HEK293T (cell line): Measurements from ENCODE around the gene CARTPT.

Experiments used
- CTCF ChIA-PET: fragments of 350-600 bp; formaldehyde crosslinking; extraction: SDS; loops from one replicate; lab custom pipeline; 2021; ENCODE audit warnings: antibody characterized with exemption, inconsistent platforms; lab: Yijun Ruan, JAX
- POLR2A ChIA-PET: fragments of 350-600 bp; formaldehyde crosslinking; extraction: SDS; loops from one replicate; lab custom pipeline; 2020; ENCODE audit warnings: antibody characterized with exemption, inconsistent platforms; lab: Yijun Ruan, JAX
- DNase-seq: peaks from one replicate; pipeline ENCODE4 v3.0.0; 2012; ENCODE audit warnings: mixed read lengths; ENCODE audit errors: extremely low spot score
- ARNT ChIP-seq: fragments of 450-650 bp; IDR thresholded peaks from 2 replicates; pipeline ENCODE4 v1.6.1; 2017; ENCODE audit warnings: mild to moderate bottlenecking
- BHLHE40 ChIP-seq: fragments of 450-650 bp; IDR thresholded peaks from 2 replicates; pipeline ENCODE4 v1.6.1; 2016; ENCODE audit warnings: mild to moderate bottlenecking, moderate library complexity, borderline replicate concordance
- CTBP1 ChIP-seq: fragments of 450-650 bp; IDR thresholded peaks from 2 replicates; pipeline ENCODE4 v1.6.1; 2016; ENCODE audit warnings: borderline replicate concordance
- ELF4 ChIP-seq: fragments of 450-650 bp; IDR thresholded peaks from 2 replicates; pipeline ENCODE4 v1.6.1; 2017; ENCODE audit warnings: antibody characterized with exemption
- FOXA1 ChIP-seq: fragments of 450-650 bp; IDR thresholded peaks from 2 replicates; pipeline ENCODE4 v1.6.1; 2016; ENCODE audit warnings: mild to moderate bottlenecking
- FOXK2 ChIP-seq: fragments of 450-650 bp; IDR thresholded peaks from 2 replicates; pipeline ENCODE4 v1.6.1; 2016; ENCODE audit warnings: mild to moderate bottlenecking
- FOXM1 ChIP-seq: fragments of 450-650 bp; IDR thresholded peaks from 2 replicates; pipeline ENCODE4 v1.6.1; 2017; ENCODE audit warnings: mild to moderate bottlenecking, borderline replicate concordance
- HDGF ChIP-seq: fragments of 450-650 bp; IDR thresholded peaks from 2 replicates; pipeline ENCODE4 v1.6.1; 2017; ENCODE audit warnings: antibody characterized with exemption, borderline replicate concordance
- L3MBTL2 ChIP-seq: fragments of 450-650 bp; conservative IDR thresholded peaks from 2 replicates; pipeline ENCODE4 v1.6.1; 2016; ENCODE audit warnings: mild to moderate bottlenecking
- LEF1 ChIP-seq: fragments of 450-650 bp; IDR thresholded peaks from 2 replicates; pipeline ENCODE4 v1.6.1; 2017; ENCODE audit warnings: mild to moderate bottlenecking, borderline replicate concordance
- NFRKB ChIP-seq: fragments of 450-650 bp; IDR thresholded peaks from 2 replicates; pipeline ENCODE4 v1.6.1; 2016; ENCODE audit warnings: mild to moderate bottlenecking, moderate library complexity
- SP1 ChIP-seq: fragments of 450-650 bp; IDR thresholded peaks from 2 replicates; pipeline ENCODE4 v1.6.1; 2017
- SUZ12 ChIP-seq: fragments of 450-650 bp; IDR thresholded peaks from 2 replicates; pipeline ENCODE4 v1.6.1; 2016; ENCODE audit warnings: mild to moderate bottlenecking
- TARDBP ChIP-seq: fragments of 450-650 bp; IDR thresholded peaks from 2 replicates; pipeline ENCODE4 v1.6.1; 2016
- ZNF384 ChIP-seq: fragments of 450-650 bp; IDR thresholded peaks from 2 replicates; pipeline ENCODE4 v1.6.1; 2016
- TF ChIP-seq, protein P1 (sequence below): fragments of 450-650 bp; IDR thresholded peaks from 2 replicates; pipeline ENCODE4 v1.6.1; 2016

Gene CARTPT

GRCh38 chr5:71719063-71719964 is at the start of gene CARTPT:
Gene CARTPT, plus strand, starts transcription at chr5:71719275. Its CDS starts 19 bp downstream, at chr5:71719294.
- ChIA-PET POLR2A (no interaction called here), CTCF (no interaction called here)
- no peak for DNase-seq
- TF ChIP-seq FOXA1 (no peak), FOXK2 (no peak), ARNT (no peak)

DNA sequence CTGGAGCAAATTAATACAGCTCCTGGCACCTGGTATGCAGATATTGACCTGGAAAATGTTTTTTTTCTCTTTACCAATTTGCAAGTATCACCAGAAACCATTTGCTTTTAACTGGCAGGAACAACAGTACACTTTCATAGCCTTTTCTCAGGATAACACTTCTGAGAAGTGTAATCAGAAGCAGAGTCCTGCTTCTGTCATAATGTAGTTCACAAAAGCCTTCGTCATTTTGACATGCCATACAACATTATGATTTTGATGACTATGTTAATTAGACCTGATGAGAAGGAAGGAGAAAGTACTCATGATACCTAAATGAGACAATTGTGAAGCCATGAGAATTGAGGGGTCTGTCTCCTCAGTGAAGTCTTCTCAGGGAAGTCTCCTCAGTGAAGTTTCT is 41.1 kb upstream of the CARTPT start:
- POLR2A ChIA-PET, result no interaction called here

DNA sequence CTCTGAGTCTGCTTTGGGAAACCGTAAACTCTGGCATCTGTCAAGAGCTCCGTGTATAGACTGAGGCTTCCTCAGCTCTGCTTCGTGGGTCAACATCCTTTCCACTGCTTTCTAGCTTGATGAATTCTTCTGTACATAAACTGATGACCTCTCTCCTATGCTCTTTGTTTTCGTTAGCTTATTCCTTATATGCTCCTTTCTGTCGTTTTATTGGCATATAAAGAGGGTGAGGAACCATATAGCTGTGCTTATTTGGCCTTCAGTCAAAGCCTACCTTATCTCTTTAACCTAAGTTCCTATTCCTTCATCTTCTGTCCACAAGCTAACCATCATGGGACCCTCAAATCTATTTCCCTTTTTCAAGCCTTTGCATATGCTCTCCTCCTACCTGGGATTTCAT is 39.4 kb upstream of the CARTPT start:
- POLR2A ChIA-PET, result interaction anchor here (0.8 to 0.9 kb wide), 2 partner anchors 15 to 20 kb away, joined by 3 to 4 read pairs; no protein-coding TSS in a partner anchor
- TF ChIP-seq CTBP1, result no peak
- TF ChIP-seq, protein P1, sequence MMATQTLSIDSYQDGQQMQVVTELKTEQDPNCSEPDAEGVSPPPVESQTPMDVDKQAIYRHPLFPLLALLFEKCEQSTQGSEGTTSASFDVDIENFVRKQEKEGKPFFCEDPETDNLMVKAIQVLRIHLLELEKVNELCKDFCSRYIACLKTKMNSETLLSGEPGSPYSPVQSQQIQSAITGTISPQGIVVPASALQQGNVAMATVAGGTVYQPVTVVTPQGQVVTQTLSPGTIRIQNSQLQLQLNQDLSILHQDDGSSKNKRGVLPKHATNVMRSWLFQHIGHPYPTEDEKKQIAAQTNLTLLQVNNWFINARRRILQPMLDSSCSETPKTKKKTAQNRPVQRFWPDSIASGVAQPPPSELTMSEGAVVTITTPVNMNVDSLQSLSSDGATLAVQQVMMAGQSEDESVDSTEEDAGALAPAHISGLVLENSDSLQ, result no peak
- TF ChIP-seq TARDBP, result no peak
- no peak for TF ChIP-seq FOXM1
- no peak for TF ChIP-seq BHLHE40
- TF ChIP-seq ARNT, result no peak
- TF ChIP-seq FOXK2, result no peak
- no peak for TF ChIP-seq NFRKB
- TF ChIP-seq L3MBTL2, result no peak
- no peak for TF ChIP-seq ELF4
- no peak for TF ChIP-seq HDGF
- TF ChIP-seq ZNF384, result no peak
- no peak for TF ChIP-seq SP1
- TF ChIP-seq LEF1, result no peak
- TF ChIP-seq SUZ12, result no peak
- no peak for TF ChIP-seq FOXA1
- no peak for DNase-seq
- CTCF ChIA-PET, result interaction anchor here (1.5 kb wide), 1 partner anchor 18 kb away, joined by 4 read pairs; no protein-coding TSS in a partner anchor

More for the DNA sequence above, 41.1 kb upstream of the CARTPT start:
- TF ChIP-seq ARNT (no peak), L3MBTL2 (no peak), LEF1 (no peak), SP1 (no peak), FOXM1 (no peak), ELF4 (no peak), SUZ12 (no peak), BHLHE40 (no peak), HDGF (no peak), FOXA1 (no peak), CTBP1 (no peak), ZNF384 (no peak)
- TF ChIP-seq, protein P1, result no peak
- CTCF ChIA-PET, result no interaction called here
- DNase-seq, result no peak

GRCh38 chr5:71680510-71680909 is 38.6 kb upstream of the CARTPT start:
- CTCF ChIA-PET, result no interaction called here
- POLR2A ChIA-PET, result no interaction called here
- TF ChIP-seq CTBP1, result no peak
- no peak for TF ChIP-seq LEF1
- TF ChIP-seq SUZ12, result no peak
- TF ChIP-seq ELF4, result no peak
- TF ChIP-seq HDGF, result no peak
- TF ChIP-seq ARNT, result no peak
- no peak for TF ChIP-seq NFRKB
- no peak for TF ChIP-seq FOXK2
- no peak for TF ChIP-seq FOXA1
- TF ChIP-seq BHLHE40, result no peak
- no peak for TF ChIP-seq L3MBTL2
- TF ChIP-seq FOXM1, result no peak
- no peak for TF ChIP-seq SP1
- TF ChIP-seq, protein P1, result no peak
- no peak for TF ChIP-seq TARDBP
- DNase-seq, result no peak

DNA sequence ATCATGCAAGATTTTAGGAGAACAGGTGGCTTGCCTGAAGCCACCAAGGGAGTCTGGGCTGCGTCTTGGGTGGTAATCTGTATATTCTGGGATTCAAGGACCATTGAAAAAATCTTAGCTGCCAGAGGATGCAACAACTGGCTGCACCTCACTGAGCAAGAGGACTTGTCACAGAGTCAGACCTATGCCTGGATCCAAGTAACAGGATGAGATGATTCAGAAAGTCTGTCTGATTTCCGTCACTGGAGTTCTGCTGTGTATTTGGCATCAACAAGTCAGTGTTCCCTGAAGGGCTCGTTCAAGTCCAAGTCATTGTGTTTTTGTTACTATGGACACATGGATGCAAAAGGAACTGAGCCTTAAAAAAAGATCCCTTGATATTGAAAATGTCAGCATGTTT is 37.8 kb upstream of the CARTPT start:
- POLR2A ChIA-PET, result no interaction called here
- no peak for TF ChIP-seq FOXA1
- TF ChIP-seq ZNF384, result no peak
- TF ChIP-seq, protein P1, result no peak
- CTCF ChIA-PET, result no interaction called here
- no peak for DNase-seq

DNA sequence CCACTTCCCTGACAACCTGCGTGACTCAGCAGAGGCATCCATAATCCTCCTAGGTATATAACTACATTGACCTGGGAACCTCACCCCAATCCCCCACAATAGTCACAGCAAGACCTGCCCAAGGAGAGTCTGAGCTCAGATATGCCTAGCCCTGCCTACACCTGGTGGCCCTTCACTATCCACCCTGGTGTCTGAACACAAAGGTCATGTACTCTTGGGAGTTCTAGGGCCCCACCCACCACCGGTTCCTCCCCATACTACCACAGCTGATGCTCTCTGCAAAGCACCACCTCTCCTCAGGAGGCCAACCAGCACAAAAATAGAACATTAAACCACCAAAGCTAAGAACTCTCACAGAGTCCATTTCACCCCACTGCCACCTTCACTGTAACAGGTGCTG is 34.8 kb upstream of the CARTPT start:
- CTCF ChIA-PET, result no interaction called here
- POLR2A ChIA-PET, result no interaction called here
- no peak for DNase-seq
- TF ChIP-seq LEF1, result no peak
- no peak for TF ChIP-seq NFRKB
- no peak for TF ChIP-seq SUZ12
- TF ChIP-seq TARDBP, result no peak
- no peak for TF ChIP-seq FOXK2
